GM23338 (cell line): Measurements from ENCODE around the gene GRIN3A. TPM values are rescaled to one million over a fixed set of nuclear protein-coding genes. Genes with fewer than 3 reads are reported as not detected.

Experiments
- ATAC-seq: fragments of 200-7000 bp; cut with Tn5 transposase; 3 replicates; pipeline ENCODE4 v1.9.1; 2020
- DNase-seq: peaks from one replicate; pipeline ENCODE4 v3.0.0-alpha.2; 2015; ENCODE audit warnings: low spot score
- H2AFZ ChIP-seq: fragments of 200-600 bp; sonication (generic); 2 replicates; pipeline ENCODE4 v1.8.0; 2016; ENCODE audit warnings: antibody characterized with exemption, mild to moderate bottlenecking, moderate library complexity
- H3F3A ChIP-seq: fragments of 200-600 bp; sonication (generic); replicated peaks from 2 replicates; pipeline ENCODE4 v1.8.0; 2017; ENCODE audit warnings: antibody characterized with exemption, mixed run types, low read depth
- H3K27ac ChIP-seq: fragments of 200-600 bp; sonication (generic); 2 replicates; pipeline ENCODE4 v1.6.1; 2016; ENCODE audit warnings: low read depth
- H3K27me3 ChIP-seq: fragments of 200-600 bp; sonication (generic); 2 replicates; pipeline ENCODE4 v1.8.0; 2016; ENCODE audit warnings: mild to moderate bottlenecking, mixed run types, moderate library complexity; ENCODE audit not compliant: insufficient read depth
- H3K36me3 ChIP-seq: fragments of 200-600 bp; sonication (generic); 2 replicates; pipeline ENCODE4 v1.8.0; 2016; ENCODE audit warnings: mild to moderate bottlenecking; ENCODE audit not compliant: insufficient read depth
- H3K4me1 ChIP-seq: fragments of 200-600 bp; sonication (generic); 2 replicates; pipeline ENCODE4 v1.8.0; 2016; ENCODE audit warnings: mild to moderate bottlenecking, moderate library complexity; ENCODE audit not compliant: insufficient read depth
- H3K4me2 ChIP-seq: fragments of 200-600 bp; sonication (generic); 2 replicates; pipeline ENCODE4 v1.7.1; 2017; ENCODE audit warnings: mixed run types
- H3K4me3 ChIP-seq: fragments of 200-600 bp; sonication (generic); 2 replicates; pipeline ENCODE4 v1.6.1; 2016; ENCODE audit warnings: mixed run types
- H3K79me2 ChIP-seq: fragments of 200-600 bp; sonication (generic); replicated peaks from 2 replicates; pipeline ENCODE4 v1.8.0; 2017; ENCODE audit warnings: mild to moderate bottlenecking; ENCODE audit not compliant: insufficient read depth
- H3K9me2 ChIP-seq: fragments of 200-600 bp; sonication (generic); 2 replicates; pipeline ENCODE4 v1.8.0; 2017; ENCODE audit not compliant: insufficient read depth
- H4K20me1 ChIP-seq: fragments of 200-600 bp; sonication (generic); replicated peaks from 2 replicates; pipeline ENCODE4 v1.8.0; 2017; ENCODE audit warnings: mild to moderate bottlenecking; ENCODE audit not compliant: insufficient read depth
- H3K27ac Mint-ChIP-seq: 2 replicates; pipeline ENCODE4 v1.8.0; 2020; ENCODE audit warnings: inconsistent platforms, mild to moderate bottlenecking, moderate library complexity, mixed read lengths
- H3K27me3 Mint-ChIP-seq: 3 replicates; pipeline ENCODE4 v1.8.0; 2022; ENCODE audit warnings: low read depth, mild to moderate bottlenecking, moderate library complexity, mixed read lengths, inconsistent platforms; ENCODE audit not compliant: insufficient read depth, poor library complexity
- H3K36me3 Mint-ChIP-seq: 3 replicates; pipeline ENCODE4 v1.8.0; 2021; ENCODE audit warnings: low read depth, mild to moderate bottlenecking, inconsistent platforms, moderate library complexity, mixed read lengths
- H3K4me1 Mint-ChIP-seq: 3 replicates; pipeline ENCODE4 v1.8.0; 2020; ENCODE audit warnings: mild to moderate bottlenecking, inconsistent platforms, mixed read lengths
- H3K4me3 Mint-ChIP-seq: 3 replicates; pipeline ENCODE4 v1.8.0; 2021; ENCODE audit warnings: moderate library complexity, mild to moderate bottlenecking, inconsistent platforms, mixed read lengths
- H3K9me3 Mint-ChIP-seq: 3 replicates; pipeline ENCODE4 v1.8.0; 2020; ENCODE audit warnings: moderate library complexity, mild to moderate bottlenecking, inconsistent platforms, mixed read lengths
- CREB1 ChIP-seq: fragments of 250-450 bp; sonication (Bioruptor Pico); IDR thresholded peaks from 2 replicates; pipeline ENCODE4 v1.5.0; 2020; ENCODE audit warnings: low read depth, mild to moderate bottlenecking, moderate library complexity
- ETS1 ChIP-seq: IDR thresholded peaks from 2 replicates; pipeline ENCODE4 v1.6.1; 2016; ENCODE audit warnings: antibody characterized with exemption
- EZH2 ChIP-seq: fragments of 200-600 bp; sonication (generic); IDR thresholded peaks from one replicate; pipeline ENCODE4 v1.8.0; 2017; ENCODE audit warnings: antibody characterized with exemption, mild to moderate bottlenecking, low read depth; ENCODE audit not compliant: unreplicated experiment
- EZH2phosphoT487 ChIP-seq: fragments of 200-600 bp; sonication (generic); IDR thresholded peaks from one replicate; pipeline ENCODE4 v1.8.1; 2018; ENCODE audit warnings: antibody characterized with exemption; ENCODE audit not compliant: unreplicated experiment
- JUNB ChIP-seq: IDR thresholded peaks from one replicate; pipeline ENCODE4 v1.6.1; 2016; ENCODE audit warnings: antibody characterized with exemption; ENCODE audit not compliant: unreplicated experiment
- NANOG ChIP-seq: IDR thresholded peaks from 2 replicates; pipeline ENCODE4 v1.6.1; 2016; ENCODE audit warnings: antibody characterized with exemption, borderline replicate concordance
- POLR2AphosphoS5 ChIP-seq: IDR thresholded peaks from 2 replicates; pipeline ENCODE4 v1.6.1; 2016; ENCODE audit warnings: antibody characterized with exemption, low read depth
- REST ChIP-seq: IDR thresholded peaks from one replicate; pipeline ENCODE4 v1.6.1; 2018; ENCODE audit warnings: antibody characterized with exemption; ENCODE audit not compliant: unreplicated experiment
- STAT1 ChIP-seq: IDR thresholded peaks from one replicate; pipeline ENCODE4 v1.6.1; 2016; ENCODE audit warnings: antibody characterized with exemption; ENCODE audit not compliant: unreplicated experiment
- ZNF114 ChIP-seq: fragments of 250-450 bp; sonication (Bioruptor Pico); IDR thresholded peaks from 2 replicates; pipeline ENCODE4 v1.5.0; 2020; ENCODE audit warnings: mild to moderate bottlenecking, moderate library complexity
- ZNF331 ChIP-seq: fragments of 250-450 bp; sonication (Bioruptor Pico); IDR thresholded peaks from 2 replicates; pipeline ENCODE4 v1.5.0; 2020; ENCODE audit warnings: low read depth, mild to moderate bottlenecking, moderate library complexity
- ZNF462 ChIP-seq: fragments of 250-450 bp; sonication (Bioruptor Pico); IDR thresholded peaks from 2 replicates; pipeline ENCODE4 v1.5.0; 2020; ENCODE audit warnings: mild to moderate bottlenecking, moderate library complexity
- polyA plus RNA-seq: library from polyadenylated mRNA; unstranded; fragments of >200 nt; fragmentation: Nextera tagmentation; extraction: Ambion mirVana; gene quantifications from 2 replicates; pipeline ENCODE4 v1.2.1, GENCODE V29; 2016
- total RNA-seq: library from RNA; depleted of rRNA; stranded (reverse); fragments of >200 nt; shearing (Covaris generic); gene quantifications from 2 replicates; pipeline ENCODE4 v1.2.3, GENCODE V29; 2014
- TF ChIP-seq, protein P1 (sequence below), 2 experiments: fragments of 200-600 bp in 1 of 2; sonication (generic) in 1 of 2; conservative IDR thresholded peaks; 2 replicates each; pipeline versions ENCODE4 v1.5.1 to v1.6.1; 2016 to 2017; ENCODE audit warnings: antibody characterized with exemption in 2 of 2, low read depth in 2 of 2, mild to moderate bottlenecking in 2 of 2, moderate library complexity in 1 of 2

The GRIN3A gene
- total and polyA plus RNA-seq, 2 experiments from 2014 or later = 0.03 to 0.05 TPM

DNA sequence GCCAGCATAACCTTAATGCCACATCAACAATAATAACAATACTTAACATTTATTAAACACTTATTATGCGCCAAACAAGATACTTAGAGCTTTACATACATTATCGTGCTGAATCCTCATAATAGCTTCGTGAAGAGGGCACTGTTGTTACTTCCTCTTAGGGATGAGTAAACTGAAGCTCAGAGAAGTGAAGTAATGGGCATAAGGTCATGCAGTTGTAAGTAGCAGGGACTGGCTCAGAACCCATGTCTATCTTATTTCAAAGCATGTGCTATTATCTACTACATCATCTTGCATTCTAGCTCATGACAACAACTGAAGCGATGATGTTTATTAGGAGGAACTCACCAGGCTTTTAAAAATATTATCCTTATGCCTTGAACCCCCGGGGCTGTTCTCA lies 108.8 kb downstream of the GRIN3A start:
- Mint-ChIP-seq H3K36me3 (no peaks in the 10 kb centered on the region), H3K4me3 (no peak overlapping the region), H3K4me1 (peaks cover 9% of the 10 kb centered on the region; the same call in 2 of the 3 replicates), H3K9me3 (no peaks in the 10 kb centered on the region), H3K27me3 (no peaks in the 10 kb centered on the region), H3K27ac (no peak overlapping the region)
- no peak for DNase-seq
- Histone ChIP-seq H3K4me3 (no peak overlapping the region), H3K4me2 (no peak overlapping the region), H4K20me1 (no peaks in the 10 kb centered on the region), H3K79me2 (no peaks in the 10 kb centered on the region), H3K9me2 (peaks cover 4% of the 10 kb centered on the region; the same call in 1 of the 2 replicates), H3K4me1 (0 out of 2 replicates have a peak, but pooled peaks cover 2% of the 10 kb centered on the region), H2AFZ (no peak overlapping the region), H3K27me3 (no peaks in the 10 kb centered on the region), H3K36me3 (no peaks in the 10 kb centered on the region), H3F3A (no peaks in the 10 kb centered on the region), H3K27ac (no peak overlapping the region)
- TF ChIP-seq ZNF331 (no peak), JUNB (no peak), POLR2AphosphoS5 (no peak), EZH2phosphoT487 (no peak), REST (no peak), STAT1 (no peak), EZH2 (no peak), ZNF114 (no peak), ZNF462 (CRISPR knock-in tag) (no peak), CREB1 (CRISPR knock-in tag) (no peak), ETS1 (no peak), NANOG (no peak)
- TF ChIP-seq, protein P1, sequence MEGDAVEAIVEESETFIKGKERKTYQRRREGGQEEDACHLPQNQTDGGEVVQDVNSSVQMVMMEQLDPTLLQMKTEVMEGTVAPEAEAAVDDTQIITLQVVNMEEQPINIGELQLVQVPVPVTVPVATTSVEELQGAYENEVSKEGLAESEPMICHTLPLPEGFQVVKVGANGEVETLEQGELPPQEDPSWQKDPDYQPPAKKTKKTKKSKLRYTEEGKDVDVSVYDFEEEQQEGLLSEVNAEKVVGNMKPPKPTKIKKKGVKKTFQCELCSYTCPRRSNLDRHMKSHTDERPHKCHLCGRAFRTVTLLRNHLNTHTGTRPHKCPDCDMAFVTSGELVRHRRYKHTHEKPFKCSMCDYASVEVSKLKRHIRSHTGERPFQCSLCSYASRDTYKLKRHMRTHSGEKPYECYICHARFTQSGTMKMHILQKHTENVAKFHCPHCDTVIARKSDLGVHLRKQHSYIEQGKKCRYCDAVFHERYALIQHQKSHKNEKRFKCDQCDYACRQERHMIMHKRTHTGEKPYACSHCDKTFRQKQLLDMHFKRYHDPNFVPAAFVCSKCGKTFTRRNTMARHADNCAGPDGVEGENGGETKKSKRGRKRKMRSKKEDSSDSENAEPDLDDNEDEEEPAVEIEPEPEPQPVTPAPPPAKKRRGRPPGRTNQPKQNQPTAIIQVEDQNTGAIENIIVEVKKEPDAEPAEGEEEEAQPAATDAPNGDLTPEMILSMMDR (conservative IDR thresholded peaks at IDR 0.05; ENCODE audit: low read depth in 2 of 2) = no peak
- ATAC-seq = no peak
